ENCODE data around the gene UNC13A.

GRCh38 chr19:17648786-17649185, 39.4 kb downstream of the UNC13A start:
- TF ChIP-seq CTCF (IDR thresholded peaks at IDR 0.05), result no peak
- no peak for TF ChIP-seq POLR2A (IDR thresholded peaks at IDR 0.05)

All from stomach (tissue), 4 donors.